ENCODE results near the gene GLIPR2. TPM values are rescaled to one million over a fixed set of nuclear protein-coding genes. Genes with fewer than 3 reads are reported as not detected.

The GLIPR2 gene
- total RNA-seq, 1 donor from 2014 or later: 54.4 TPM

- peak; percentile 53 to 86 for DNase-seq (ENCODE audit: low spot score in 2 of 2)
- no peaks in the 10 kb centered on the region for H3K36me3 ChIP-seq
- TF ChIP-seq CTCF (IDR thresholded peaks at IDR 0.05): no peak
- no peaks in the 10 kb centered on the region for H3K27me3 ChIP-seq
- H3K4me1 ChIP-seq: peaks cover 4 to 37% of the 10 kb centered on the region in 2 donors
- H3K4me3 ChIP-seq: no peak overlapping the region
- H3K27ac ChIP-seq: peak overlapping the region; percentile 75 to 80
- no peaks in the 10 kb centered on the region for H3K9me3 ChIP-seq
- intact Hi-C loops (cut with DNase I): loop anchor here (10.0 kb wide), 1 partner anchor 258 kb away; the partner anchor contains the start of genes HRCT1 and SPAAR
Measured at GRCh38 chr9:36163049-36163785, 26.7 kb downstream of the GLIPR2 start.

GRCh38 chr9:36163786-36164170 is 27.2 kb downstream of the GLIPR2 start:
- no peak for TF ChIP-seq CTCF (IDR thresholded peaks at IDR 0.05)
- Histone ChIP-seq H3K36me3 (no peaks in the 10 kb centered on the region), H3K27me3 (no peaks in the 10 kb centered on the region), H3K4me1 (peaks cover 4 to 35% of the 10 kb centered on the region in 2 donors), H3K9me3 (no peaks in the 10 kb centered on the region), H3K27ac (peak overlapping the region; percentile 75 to 80), H3K4me3 (no peak overlapping the region)
- intact Hi-C loops (cut with DNase I): loop anchor here (10.0 kb wide), 1 partner anchor 259 kb away; the partner anchor contains the start of genes HRCT1 and SPAAR
- no peak for DNase-seq (ENCODE audit: low spot score in 2 of 2)

- Histone ChIP-seq H3K36me3 (no peaks in the 10 kb centered on the region), H3K4me1 (peaks cover 4 to 31% of the 10 kb centered on the region in 2 donors), H3K27me3 (no peaks in the 10 kb centered on the region), H3K4me3 (no peak overlapping the region), H3K27ac (peak overlapping the region; percentile 75 to 80), H3K9me3 (no peaks in the 10 kb centered on the region)
- intact Hi-C loops (cut with DNase I): loop anchor here (10.0 kb wide), 1 partner anchor 260 kb away; the partner anchor contains the start of genes HRCT1 and SPAAR
- DNase-seq (ENCODE audit: low spot score in 2 of 2): no peak
- TF ChIP-seq CTCF (IDR thresholded peaks at IDR 0.05): no peak
Measured at GRCh38 chr9:36164372-36164771, 27.8 kb downstream of the GLIPR2 start.

- Histone ChIP-seq H3K27ac (peak overlapping the region; percentile 75 to 80), H3K36me3 (no peaks in the 10 kb centered on the region), H3K9me3 (no peaks in the 10 kb centered on the region), H3K4me1 (peaks cover 4 to 30% of the 10 kb centered on the region in 2 donors), H3K4me3 (no peak overlapping the region), H3K27me3 (no peaks in the 10 kb centered on the region)
- no peak for DNase-seq (ENCODE audit: low spot score in 2 of 2)
- intact Hi-C loops (cut with DNase I): loop anchor here (1.0 to 10.0 kb wide), 3 partner anchors 17 to 260 kb away; partner anchors contain the start of genes HRCT1, OR2S2 and SPAAR
- no peak for TF ChIP-seq CTCF (IDR thresholded peaks at IDR 0.05)
Measured at GRCh38 chr9:36164989-36165388, 28.5 kb downstream of the GLIPR2 start.

- Histone ChIP-seq H3K36me3 (no peaks in the 10 kb centered on the region), H3K27me3 (no peaks in the 10 kb centered on the region), H3K9me3 (no peaks in the 10 kb centered on the region), H3K27ac (peak overlapping the region; percentile 75 to 80), H3K4me1 (peaks cover 4 to 30% of the 10 kb centered on the region in 2 donors), H3K4me3 (peak overlapping the region; percentile 65 to 67)
- DNase-seq (ENCODE audit: low spot score in 2 of 2): no peak
- no peak for TF ChIP-seq CTCF (IDR thresholded peaks at IDR 0.05)
- intact Hi-C loops (cut with DNase I): loop anchor here (1.0 to 10.0 kb wide), 7 partner anchors 17 to 261 kb away; partner anchors contain the start of genes CLTA, GLIPR2, HRCT1 and OR2S2
Measured at GRCh38 chr9:36165826-36166167, 29.3 kb downstream of the GLIPR2 start.
